Natural killer cell (primary cell): ENCODE measurements around the gene PDE6G. TPM values are rescaled to one million over a fixed set of nuclear protein-coding genes. Genes with fewer than 3 reads are reported as not detected.

Experiments used
- ATAC-seq, 3 donors: fragments of 150-1000 bp in 2 of 3; fragments of 200-7000 bp in 1 of 3; cut with Tn5 transposase; 1 replicate in 1 of 3; 2 replicates in 2 of 3; pipeline ENCODE4 v1.10.0; 2021; ENCODE audit warnings: mild to moderate bottlenecking in 2 of 3, moderate library complexity in 2 of 3
- DNase-seq, 2 donors: peaks; one replicate each; pipeline versions ENCODE4 v3.0.0 to v3.0.0-alpha.2; 2013 to 2021; ENCODE audit warnings: mixed read lengths in 1 of 2
- H3K27ac ChIP-seq: one replicate; pipeline ENCODE4 v1.5.1; 2013; ENCODE audit warnings: mild to moderate bottlenecking, low read length
- H3K27me3 ChIP-seq: one replicate; pipeline ENCODE4 v1.6.1; 2013; ENCODE audit warnings: low read length; ENCODE audit not compliant: control insufficient read depth, insufficient read depth
- H3K36me3 ChIP-seq: one replicate; pipeline ENCODE4 v1.6.1; 2013; ENCODE audit warnings: low read length; ENCODE audit not compliant: control insufficient read depth, insufficient read depth
- H3K4me1 ChIP-seq: one replicate; pipeline ENCODE4 v1.6.1; 2013; ENCODE audit warnings: low read length; ENCODE audit not compliant: control insufficient read depth, insufficient read depth
- H3K4me3 ChIP-seq: one replicate; pipeline ENCODE4 v1.5.1; 2013; ENCODE audit warnings: low read length
- H3K9me3 ChIP-seq: one replicate; pipeline ENCODE4 v1.6.1; 2013; ENCODE audit warnings: low read length; ENCODE audit not compliant: control insufficient read depth, insufficient read depth
- H3K27ac Mint-ChIP-seq, 2 donors: one replicate each; pipeline ENCODE4 v1.8.0; 2022; ENCODE audit warnings: mild to moderate bottlenecking in 2 of 2, mixed read lengths in 2 of 2, moderate library complexity in 1 of 2
- H3K27me3 Mint-ChIP-seq, 2 donors: one replicate each; pipeline ENCODE4 v1.8.0; 2022; ENCODE audit warnings: low read depth in 2 of 2, mixed read lengths in 2 of 2
- H3K36me3 Mint-ChIP-seq: one replicate; pipeline ENCODE4 v1.8.0; 2022; ENCODE audit warnings: mixed read lengths
- H3K4me1 Mint-ChIP-seq, 2 donors: one replicate each; pipeline ENCODE4 v1.8.0; 2022; ENCODE audit warnings: mixed read lengths in 2 of 2
- H3K4me3 Mint-ChIP-seq: one replicate; pipeline ENCODE4 v1.8.0; 2022; ENCODE audit warnings: mild to moderate bottlenecking, moderate library complexity, mixed read lengths
- H3K9me3 Mint-ChIP-seq, 2 donors: one replicate each; pipeline ENCODE4 v1.8.0; 2022; ENCODE audit warnings: mixed read lengths in 2 of 2
- WGBS: methylation state at CpG from one replicate; pipeline ENCODE4 v1.1.7; 2013; ENCODE audit warnings: missing lambda C conversion rate; ENCODE audit not compliant: insufficient coverage; 5-methylcytosine and 5-hydroxymethylcytosine counted together
- intact Hi-C: fragments of 100-400 bp; cut with micrococcal nuclease; formaldehyde crosslinking; loops from one replicate; pipeline ENCODE4 v1.14.2; 2022
- total RNA-seq, 4 donors: library from RNA; stranded (reverse); fragments of 120-200 nt in 1 of 4; gene quantifications; one replicate each; pipeline versions ENCODE4 v1.2.3 to v1.2.4, GENCODE V29; 2013 to 2022
- TF ChIP-seq, protein P1 (sequence below): fragments of 200-600 bp; IDR thresholded peaks from one replicate; pipeline ENCODE4 v1.8.0; 2022; ENCODE audit warnings: antibody characterized with exemption

PDE6G gene
- total RNA-seq = 10 to 100 TPM; 21.9 to 42.8 (median 26.6) TPM
- total RNA-seq (2013) = 21.4 TPM

- ATAC-seq (no peak), DNase-seq (no peak)
- Mint-ChIP-seq H3K36me3 (no peaks in the 10 kb centered on the region), H3K27me3 (no peaks in the 10 kb centered on the region), H3K27ac (no peak within 1 kb of the TSS), H3K9me3 (no peaks in the 10 kb centered on the region), H3K4me1 (peaks cover 14 to 20% of the 10 kb centered on the region in 2 donors), H3K4me3 (no peak within 1 kb of the TSS)
- WGBS = 85% methylated on average over 15 of the region's 15 CpGs
- no peaks in the 10 kb centered on the region for H3K36me3 ChIP-seq
- H3K9me3 ChIP-seq = no peaks in the 10 kb centered on the region
- no peak within 1 kb of the TSS for H3K27ac ChIP-seq
- peaks cover 17% of the 10 kb centered on the region for H3K4me1 ChIP-seq
- H3K4me3 ChIP-seq = no peak within 1 kb of the TSS
- no peaks in the 10 kb centered on the region for H3K27me3 ChIP-seq
- TF ChIP-seq, protein P1, sequence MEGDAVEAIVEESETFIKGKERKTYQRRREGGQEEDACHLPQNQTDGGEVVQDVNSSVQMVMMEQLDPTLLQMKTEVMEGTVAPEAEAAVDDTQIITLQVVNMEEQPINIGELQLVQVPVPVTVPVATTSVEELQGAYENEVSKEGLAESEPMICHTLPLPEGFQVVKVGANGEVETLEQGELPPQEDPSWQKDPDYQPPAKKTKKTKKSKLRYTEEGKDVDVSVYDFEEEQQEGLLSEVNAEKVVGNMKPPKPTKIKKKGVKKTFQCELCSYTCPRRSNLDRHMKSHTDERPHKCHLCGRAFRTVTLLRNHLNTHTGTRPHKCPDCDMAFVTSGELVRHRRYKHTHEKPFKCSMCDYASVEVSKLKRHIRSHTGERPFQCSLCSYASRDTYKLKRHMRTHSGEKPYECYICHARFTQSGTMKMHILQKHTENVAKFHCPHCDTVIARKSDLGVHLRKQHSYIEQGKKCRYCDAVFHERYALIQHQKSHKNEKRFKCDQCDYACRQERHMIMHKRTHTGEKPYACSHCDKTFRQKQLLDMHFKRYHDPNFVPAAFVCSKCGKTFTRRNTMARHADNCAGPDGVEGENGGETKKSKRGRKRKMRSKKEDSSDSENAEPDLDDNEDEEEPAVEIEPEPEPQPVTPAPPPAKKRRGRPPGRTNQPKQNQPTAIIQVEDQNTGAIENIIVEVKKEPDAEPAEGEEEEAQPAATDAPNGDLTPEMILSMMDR = no peak
- intact Hi-C loops = no loop called here
Measured at GRCh38 chr17:81656118-81656743, at the start of gene PDE6G. Gene PDE6G, minus strand, starts transcription at chr17:81656542. Its CDS starts 3,237 bp downstream, at chr17:81653305.

GRCh38 chr17:81705518-81706231, 49.3 kb upstream of the PDE6G start:
- WGBS = 92% methylated on average over 27 of the region's 30 CpGs
- DNase-seq = no peak
- Mint-ChIP-seq H3K36me3 (no peaks in the 10 kb centered on the region), H3K4me3 (peak overlapping the region; percentile 35), H3K9me3 (no peaks in the 10 kb centered on the region), H3K4me1 (peaks cover 17 to 28% of the 10 kb centered on the region in 2 donors), H3K27ac (peak overlapping the region in 1 of 2 donors; percentile 33), H3K27me3 (no peaks in the 10 kb centered on the region)
- H3K4me3 ChIP-seq = no peak overlapping the region
- intact Hi-C loops = no loop called here
- TF ChIP-seq, protein P1 = no peak
- H3K4me1 ChIP-seq = peaks cover 44% of the 10 kb centered on the region
- peaks cover 21% of the 10 kb centered on the region for H3K36me3 ChIP-seq
- no peaks in the 10 kb centered on the region for H3K9me3 ChIP-seq
- ATAC-seq = no peak
- H3K27me3 ChIP-seq = no peaks in the 10 kb centered on the region
- H3K27ac ChIP-seq = no peak overlapping the region

GRCh38 chr17:81703747-81704654, 47.7 kb upstream of the PDE6G start:
- Histone ChIP-seq H3K4me1 (peaks cover 35% of the 10 kb centered on the region), H3K36me3 (peaks cover 23% of the 10 kb centered on the region), H3K9me3 (no peaks in the 10 kb centered on the region), H3K27me3 (no peaks in the 10 kb centered on the region), H3K4me3 (peak overlapping the region; percentile 71), H3K27ac (peak overlapping the region; percentile 53)
- no peaks in the 10 kb centered on the region for H3K9me3 Mint-ChIP-seq
- peak in 1 of 2 donors; percentile 55 for DNase-seq
- no peaks in the 10 kb centered on the region for H3K27me3 Mint-ChIP-seq
- H3K4me1 Mint-ChIP-seq = peaks cover 14 to 25% of the 10 kb centered on the region in 2 donors
- WGBS = 34% methylated on average over 27 of the region's 27 CpGs
- TF ChIP-seq, protein P1 = no peak
- no peaks in the 10 kb centered on the region for H3K36me3 Mint-ChIP-seq
- intact Hi-C loops = loop anchor here (1.0 to 5.0 kb wide), 2 partner anchors 21 to 37 kb away; partner anchors contain the start of genes ARL16, CCDC137 and OXLD1
- ATAC-seq = peak in 1 of 3 donors; percentile 3
- peak overlapping the region; percentile 64 for H3K4me3 Mint-ChIP-seq
- H3K27ac Mint-ChIP-seq = peak overlapping the region; percentile 94 to 95
